Neural progenitor cell (in vitro differentiated cells): Measurements from ENCODE around the gene NANOGP8. TPM values are rescaled to one million over a fixed set of nuclear protein-coding genes. Genes with fewer than 3 reads are reported as not detected.

Source experiments
- DNase-seq: peaks from one replicate; pipeline ENCODE4 v3.0.0-alpha.2; 2016; ENCODE audit warnings: low spot score
- H2AFZ ChIP-seq: fragments of 200-600 bp; sonication (generic); replicated peaks from 2 replicates; pipeline ENCODE4 v1.6.1; 2016; ENCODE audit warnings: antibody characterized with exemption
- H3F3A ChIP-seq: fragments of 200-600 bp; sonication (generic); 2 replicates; pipeline ENCODE4 v1.6.1; 2016; ENCODE audit warnings: antibody characterized with exemption, low read depth
- H3K27ac ChIP-seq: fragments of 200-600 bp; sonication (generic); 2 replicates; pipeline ENCODE4 v1.5.1; 2016; ENCODE audit warnings: mild to moderate bottlenecking
- H3K27me3 ChIP-seq: fragments of 200-600 bp; sonication (generic); 2 replicates; pipeline ENCODE4 v1.6.1; 2016; ENCODE audit warnings: mild to moderate bottlenecking, moderate library complexity
- H3K36me3 ChIP-seq: fragments of 200-600 bp; sonication (generic); 2 replicates; pipeline ENCODE4 v1.5.1; 2016
- H3K4me1 ChIP-seq: fragments of 200-600 bp; sonication (generic); 2 replicates; pipeline ENCODE4 v1.6.1; 2016; ENCODE audit warnings: mixed run types
- H3K4me2 ChIP-seq: fragments of 200-600 bp; sonication (generic); 2 replicates; pipeline ENCODE4 v1.6.1; 2016
- H3K4me3 ChIP-seq: fragments of 200-600 bp; sonication (generic); 2 replicates; pipeline ENCODE4 v1.5.1; 2016
- H3K79me2 ChIP-seq: fragments of 200-600 bp; sonication (generic); 2 replicates; pipeline ENCODE4 v1.6.1; 2016; ENCODE audit warnings: low read depth
- H3K9ac ChIP-seq: fragments of 200-600 bp; sonication (generic); 2 replicates; pipeline ENCODE4 v1.6.1; 2016
- H3K9me3 ChIP-seq: fragments of 200-600 bp; sonication (generic); 2 replicates; pipeline ENCODE4 v1.5.1; 2016; ENCODE audit warnings: low read depth
- H4K20me1 ChIP-seq: fragments of 200-600 bp; sonication (generic); 2 replicates; pipeline ENCODE4 v1.6.1; 2016; ENCODE audit warnings: low read depth
- H3K27ac Mint-ChIP-seq: 3 replicates; pipeline ENCODE4 v1.8.0; 2021; ENCODE audit warnings: mixed read lengths
- H3K27me3 Mint-ChIP-seq: 2 replicates; pipeline ENCODE4 v1.8.0; 2022; ENCODE audit warnings: low read depth, mild to moderate bottlenecking, inconsistent platforms, moderate library complexity, mixed read lengths; ENCODE audit not compliant: insufficient read depth
- H3K36me3 Mint-ChIP-seq: 3 replicates; pipeline ENCODE4 v1.8.0; 2021; ENCODE audit warnings: mixed read lengths
- H3K4me1 Mint-ChIP-seq: 3 replicates; pipeline ENCODE4 v1.8.0; 2021; ENCODE audit warnings: mixed read lengths
- H3K4me3 Mint-ChIP-seq: 3 replicates; pipeline ENCODE4 v1.8.0; 2021; ENCODE audit warnings: mild to moderate bottlenecking, moderate library complexity, mixed read lengths
- H3K9me3 Mint-ChIP-seq: 3 replicates; pipeline ENCODE4 v1.8.0; 2020; ENCODE audit warnings: mixed read lengths
- CTCF ChIP-seq: fragments of 200-600 bp; sonication (generic); IDR thresholded peaks from 2 replicates; pipeline ENCODE4 v1.5.1; 2017; ENCODE audit warnings: antibody characterized with exemption, mild to moderate bottlenecking
- EZH2 ChIP-seq: fragments of 200-600 bp; sonication (generic); IDR thresholded peaks from 2 replicates; pipeline ENCODE4 v1.6.1; 2017; ENCODE audit warnings: antibody characterized with exemption, mild to moderate bottlenecking, moderate library complexity
- EZH2phosphoT487 ChIP-seq: fragments of 200-600 bp; sonication (generic); IDR thresholded peaks from 2 replicates; pipeline ENCODE4 v1.6.1; 2017; ENCODE audit warnings: antibody characterized with exemption
- total RNA-seq: library from RNA; depleted of rRNA; stranded (reverse); fragments of >200 nt; gene quantifications from 2 replicates; pipeline ENCODE4 v1.2.3, GENCODE V29; 2015; ENCODE audit warnings: low replicate concordance

The NANOGP8 gene
- total RNA-seq, 1 donor from 2014 or later: not detected

GRCh38 chr15:35121611-35122359 is 36.7 kb upstream of the NANOGP8 start:
- Histone ChIP-seq H2AFZ (no peak overlapping the region), H3K4me3 (no peak overlapping the region), H3K9me3 (no peaks in the 10 kb centered on the region), H3K79me2 (no peaks in the 10 kb centered on the region), H3K36me3 (no peaks in the 10 kb centered on the region), H4K20me1 (no peaks in the 10 kb centered on the region), H3K27me3 (no peaks in the 10 kb centered on the region), H3K4me1 (no peaks in the 10 kb centered on the region), H3K27ac (no peak overlapping the region), H3K9ac (no peak overlapping the region), H3K4me2 (no peak overlapping the region), H3F3A (no peaks in the 10 kb centered on the region)
- no peaks in the 10 kb centered on the region for H3K9me3 Mint-ChIP-seq
- H3K27ac Mint-ChIP-seq: no peak overlapping the region
- no peaks in the 10 kb centered on the region for H3K27me3 Mint-ChIP-seq
- no peak overlapping the region for H3K4me3 Mint-ChIP-seq
- peaks cover 2% of the 10 kb centered on the region for H3K36me3 Mint-ChIP-seq
- no peak for DNase-seq
- TF ChIP-seq EZH2phosphoT487: no peak
- no peak for TF ChIP-seq EZH2
- TF ChIP-seq CTCF: no peak
- H3K4me1 Mint-ChIP-seq: no peaks in the 10 kb centered on the region

- Histone ChIP-seq H3F3A (no peaks in the 10 kb centered on the region), H3K4me1 (peaks cover 2% of the 10 kb centered on the region), H3K27ac (no peak overlapping the region), H3K27me3 (no peaks in the 10 kb centered on the region), H3K4me3 (no peak overlapping the region), H3K36me3 (no peaks in the 10 kb centered on the region), H3K4me2 (no peak overlapping the region), H3K9me3 (no peaks in the 10 kb centered on the region), H2AFZ (no peak overlapping the region), H3K79me2 (no peaks in the 10 kb centered on the region), H4K20me1 (no peaks in the 10 kb centered on the region), H3K9ac (no peak overlapping the region)
- H3K27ac Mint-ChIP-seq: no peak overlapping the region
- no peak overlapping the region for H3K4me3 Mint-ChIP-seq
- no peak for DNase-seq
- TF ChIP-seq CTCF (no peak), EZH2 (no peak), EZH2phosphoT487 (no peak)
- no peaks in the 10 kb centered on the region for H3K9me3 Mint-ChIP-seq
- H3K36me3 Mint-ChIP-seq: peaks cover 2% of the 10 kb centered on the region
- peaks cover 1% of the 10 kb centered on the region for H3K4me1 Mint-ChIP-seq
- peaks cover 2% of the 10 kb centered on the region for H3K27me3 Mint-ChIP-seq
Observed at GRCh38 chr15:35120173-35120572, 35.1 kb upstream of the NANOGP8 start.

- H3F3A ChIP-seq: no peaks in the 10 kb centered on the region
- TF ChIP-seq EZH2phosphoT487 (no peak), CTCF (no peak), EZH2 (no peak)
- H3K4me2 ChIP-seq: no peak overlapping the region
- H3K4me1 ChIP-seq: peaks cover 8% of the 10 kb centered on the region
- no peaks in the 10 kb centered on the region for H3K79me2 ChIP-seq
- H3K4me1 Mint-ChIP-seq: peaks cover 8% of the 10 kb centered on the region
- peaks cover 2% of the 10 kb centered on the region for H3K36me3 Mint-ChIP-seq
- no peak overlapping the region for H3K4me3 ChIP-seq
- no peaks in the 10 kb centered on the region for H3K27me3 ChIP-seq
- H3K4me3 Mint-ChIP-seq: no peak overlapping the region
- no peaks in the 10 kb centered on the region for H4K20me1 ChIP-seq
- no peak for DNase-seq
- H3K9me3 Mint-ChIP-seq: no peaks in the 10 kb centered on the region
- no peak overlapping the region for H3K27ac Mint-ChIP-seq
- H3K36me3 ChIP-seq: no peaks in the 10 kb centered on the region
- H3K9me3 ChIP-seq: no peaks in the 10 kb centered on the region
- no peak overlapping the region for H2AFZ ChIP-seq
- peaks cover 2% of the 10 kb centered on the region for H3K27me3 Mint-ChIP-seq
- H3K27ac ChIP-seq: no peak overlapping the region
- H3K9ac ChIP-seq: no peak overlapping the region
Observed at GRCh38 chr15:35118960-35119359, 33.9 kb upstream of the NANOGP8 start.
